HG02588 (cell line): ENCODE results near the gene TAB3.

ENCODE experiments used
- ATAC-seq: cut with Tn5 transposase; IDR thresholded peaks from one replicate; pipeline ENCODE4 v1.9.1; 2021; ENCODE audit warnings: mild to moderate bottlenecking, moderate library complexity; ENCODE audit not compliant: unreplicated experiment

The TAB3 gene, protein sequence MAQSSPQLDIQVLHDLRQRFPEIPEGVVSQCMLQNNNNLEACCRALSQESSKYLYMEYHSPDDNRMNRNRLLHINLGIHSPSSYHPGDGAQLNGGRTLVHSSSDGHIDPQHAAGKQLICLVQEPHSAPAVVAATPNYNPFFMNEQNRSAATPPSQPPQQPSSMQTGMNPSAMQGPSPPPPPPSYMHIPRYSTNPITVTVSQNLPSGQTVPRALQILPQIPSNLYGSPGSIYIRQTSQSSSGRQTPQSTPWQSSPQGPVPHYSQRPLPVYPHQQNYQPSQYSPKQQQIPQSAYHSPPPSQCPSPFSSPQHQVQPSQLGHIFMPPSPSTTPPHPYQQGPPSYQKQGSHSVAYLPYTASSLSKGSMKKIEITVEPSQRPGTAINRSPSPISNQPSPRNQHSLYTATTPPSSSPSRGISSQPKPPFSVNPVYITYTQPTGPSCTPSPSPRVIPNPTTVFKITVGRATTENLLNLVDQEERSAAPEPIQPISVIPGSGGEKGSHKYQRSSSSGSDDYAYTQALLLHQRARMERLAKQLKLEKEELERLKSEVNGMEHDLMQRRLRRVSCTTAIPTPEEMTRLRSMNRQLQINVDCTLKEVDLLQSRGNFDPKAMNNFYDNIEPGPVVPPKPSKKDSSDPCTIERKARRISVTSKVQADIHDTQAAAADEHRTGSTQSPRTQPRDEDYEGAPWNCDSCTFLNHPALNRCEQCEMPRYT

DNA sequence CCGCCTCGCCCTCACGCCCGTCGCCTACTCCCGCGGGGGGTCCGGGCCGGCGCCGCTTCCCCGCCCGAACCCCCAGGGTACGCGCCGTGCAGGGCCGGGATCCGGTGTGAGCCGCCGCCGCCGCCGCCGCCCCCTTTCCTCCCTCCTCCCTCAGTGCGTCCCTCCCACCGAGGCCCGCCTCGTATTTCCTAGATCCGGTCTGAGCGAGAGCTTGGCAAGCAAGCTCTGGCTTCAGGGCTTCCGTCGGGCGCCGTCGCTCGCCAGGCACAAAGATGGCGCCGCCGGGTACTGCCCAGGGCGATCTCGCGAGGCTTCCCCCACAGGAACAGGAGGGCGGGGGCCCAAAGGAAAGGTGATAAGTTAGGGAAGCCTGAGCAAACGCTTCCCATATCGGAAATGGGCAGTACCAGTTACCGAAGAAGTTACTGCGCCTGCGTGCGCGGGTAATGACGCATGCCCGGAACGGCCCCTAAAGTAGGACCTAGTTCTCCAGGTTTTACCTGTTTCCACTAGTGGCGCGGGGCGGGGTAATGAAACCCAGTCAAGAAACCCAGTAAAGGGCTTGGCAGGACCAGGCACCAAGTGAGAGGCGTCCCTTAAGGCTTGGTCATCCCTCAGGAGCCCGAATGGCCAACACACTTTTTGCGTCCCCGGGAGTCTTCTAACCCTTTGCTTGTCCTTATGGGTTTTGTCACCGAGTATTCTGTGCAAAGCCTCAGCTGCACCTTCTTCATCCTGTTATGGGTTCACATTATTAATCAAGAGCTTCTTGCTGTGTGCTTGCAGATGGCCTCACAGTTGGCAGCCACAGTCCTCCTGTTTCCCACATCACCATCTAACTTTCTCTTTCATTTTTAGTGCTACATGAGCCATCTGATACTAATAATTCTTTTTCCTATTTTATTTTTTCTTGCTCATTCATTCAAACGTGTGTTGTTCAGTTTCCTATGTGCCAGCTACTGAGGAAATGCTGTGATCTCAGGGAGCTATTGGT lies at the start of gene TAB3:
Gene TAB3 (minus strand): TSS at position 108 of the 994 bp plus-strand sequence. CDS start 29,666 bp downstream, outside the sequence.
- peak; percentile 90 for ATAC-seq

DNA sequence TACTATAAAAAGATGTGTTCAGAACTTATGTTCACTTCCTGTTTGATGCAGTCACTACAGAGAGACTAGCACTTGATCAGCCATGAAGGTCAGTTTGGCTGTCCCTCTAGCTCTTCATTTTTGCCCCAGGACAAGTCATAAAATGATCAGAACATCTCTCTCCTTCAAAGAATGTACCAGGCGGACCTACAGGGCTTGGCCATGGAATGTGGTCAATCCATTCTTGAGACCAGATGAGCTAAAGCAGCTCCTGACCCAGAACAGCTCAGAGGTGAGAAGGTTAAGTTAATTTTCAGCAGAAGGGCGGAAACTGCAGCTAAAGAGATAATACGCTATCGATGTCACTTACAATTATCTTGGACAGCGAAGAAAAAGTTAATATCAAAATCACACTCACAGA lies 49.2 kb upstream of the TAB3 start:
- no peak for ATAC-seq

DNA sequence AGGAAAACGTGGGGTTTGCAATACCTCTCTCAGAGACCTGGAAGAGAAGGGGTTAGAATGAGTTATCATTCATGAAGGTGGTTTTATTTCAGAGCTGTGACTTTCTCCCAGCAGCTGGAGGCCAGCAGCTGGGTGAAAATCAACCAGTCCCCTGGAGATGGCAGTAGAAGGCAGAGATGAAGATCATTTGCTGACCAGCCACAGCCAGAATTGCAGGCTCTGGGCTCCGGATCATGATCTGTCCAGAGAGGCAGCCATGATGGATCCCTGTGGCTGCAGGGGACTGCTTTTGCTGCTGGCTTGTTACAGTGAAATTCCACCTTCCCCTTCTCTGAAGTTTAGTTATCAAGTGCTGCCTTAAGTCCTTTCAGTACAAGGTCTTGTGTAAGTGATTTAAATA lies 46.9 kb upstream of the TAB3 start:
- ATAC-seq = no peak

DNA sequence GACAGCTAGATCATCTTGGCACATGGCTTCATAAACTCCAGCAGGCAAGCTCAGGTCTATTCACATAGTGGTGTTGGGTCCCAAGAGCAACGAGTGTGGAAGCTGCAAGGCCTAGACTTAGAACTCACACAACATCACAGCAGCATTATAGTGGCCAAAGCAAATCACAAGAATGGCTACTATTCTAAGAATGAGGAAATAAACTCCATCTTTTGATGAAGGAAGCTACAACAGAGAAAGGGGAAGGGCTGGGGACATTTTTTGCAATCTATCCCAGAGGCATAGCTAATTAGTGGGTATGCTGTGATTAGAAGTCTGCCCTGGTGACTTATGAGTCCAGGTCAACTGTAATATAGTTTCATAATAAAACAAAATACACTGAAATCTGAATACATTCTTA lies 42.9 kb upstream of the TAB3 start:
- no peak for ATAC-seq

DNA sequence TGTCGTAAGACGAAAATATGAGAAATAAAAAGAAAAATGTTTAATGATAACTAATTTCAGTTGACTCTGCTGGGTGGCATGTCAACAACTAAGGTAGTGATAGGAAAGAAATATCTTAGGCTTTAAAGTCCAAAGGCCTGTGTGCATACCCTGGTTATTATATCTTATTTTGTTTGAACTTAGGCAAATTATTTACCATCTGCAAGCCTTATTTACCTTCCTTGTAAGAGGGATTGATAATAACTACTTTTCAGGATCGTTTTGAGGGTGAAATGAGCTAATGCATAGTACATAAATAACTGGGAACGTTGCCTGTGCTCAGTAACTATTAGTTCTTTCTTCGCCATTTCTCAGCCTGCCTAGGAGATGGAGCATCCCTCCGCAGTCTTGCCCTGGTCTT lies 41.6 kb upstream of the TAB3 start:
- no peak for ATAC-seq

DNA sequence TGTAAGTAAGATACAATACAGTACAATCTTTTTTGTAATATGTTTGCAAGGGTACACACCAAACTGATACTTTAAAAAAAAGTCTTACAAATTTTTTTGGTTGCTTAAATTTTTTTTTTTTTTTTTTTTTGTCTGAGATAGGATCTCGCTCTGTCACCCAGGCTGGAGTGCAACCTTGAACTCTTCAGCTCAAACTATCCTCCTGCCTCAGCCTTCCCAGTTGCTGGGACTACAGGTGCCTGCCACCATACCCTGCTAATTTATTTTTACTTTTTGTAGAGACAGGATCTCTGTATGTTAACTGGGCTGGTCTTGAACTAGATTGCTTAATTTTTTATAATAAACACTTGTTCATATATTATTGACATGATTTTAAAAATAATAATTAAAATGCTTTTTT lies 41.1 kb upstream of the TAB3 start:
- ATAC-seq = no peak

DNA sequence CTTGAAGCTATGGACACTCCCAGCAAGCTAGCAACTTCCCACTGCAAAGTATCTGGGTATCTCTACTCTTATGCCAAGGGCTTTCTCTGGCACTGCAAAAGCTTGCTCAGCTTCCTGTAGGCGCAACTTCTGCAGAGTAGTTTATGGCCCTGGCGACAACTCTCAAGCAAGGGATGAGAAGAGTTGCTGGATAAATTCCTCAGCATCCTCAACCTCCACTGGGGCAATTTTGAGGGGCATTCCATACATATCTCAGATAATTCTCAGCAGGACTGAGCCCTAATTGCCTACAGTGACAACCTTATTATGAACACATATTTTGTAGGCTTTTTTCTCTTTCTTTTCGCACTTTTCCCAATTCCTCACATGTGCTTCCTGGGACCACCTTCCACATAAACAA lies 31.2 kb upstream of the TAB3 start:
- no peak for ATAC-seq

DNA sequence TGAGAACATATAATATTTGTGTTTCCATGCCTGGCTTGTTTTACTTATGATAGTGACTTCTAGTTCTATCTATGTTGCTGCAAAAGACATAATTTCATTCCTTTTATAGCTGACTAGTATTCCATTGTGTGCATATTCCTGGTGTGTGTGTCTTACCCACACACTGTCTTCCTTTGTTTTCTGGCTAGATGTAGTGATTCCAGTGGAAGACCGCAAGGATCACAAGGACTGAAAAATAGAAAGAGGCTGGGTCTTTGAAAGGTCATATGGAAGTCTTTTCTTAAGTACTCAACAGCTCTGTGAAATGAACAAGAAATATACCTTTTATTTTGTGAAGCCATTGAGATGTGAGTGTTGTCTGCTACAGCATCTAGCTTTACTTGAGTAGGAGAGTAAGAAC lies 29.4 kb upstream of the TAB3 start:
- ATAC-seq = no peak

DNA sequence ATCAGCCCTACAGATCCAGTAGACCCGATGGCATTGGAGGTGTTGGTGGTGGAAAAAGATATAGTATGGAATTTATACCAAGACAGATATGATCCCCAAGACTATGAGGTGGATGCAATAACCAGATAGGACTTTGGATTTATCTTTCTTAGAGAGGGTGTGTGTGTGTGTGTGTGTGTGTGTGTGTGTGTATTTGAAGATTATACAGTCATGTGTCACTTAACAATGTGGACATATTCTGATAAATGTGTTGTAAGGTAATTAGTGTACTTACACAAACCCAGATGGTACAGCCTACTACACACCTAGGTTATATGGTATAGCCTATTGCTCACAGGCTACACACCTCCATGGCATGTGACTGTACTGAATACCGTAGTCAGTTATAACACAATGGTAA lies 24.4 kb upstream of the TAB3 start:
- no peak for ATAC-seq

DNA sequence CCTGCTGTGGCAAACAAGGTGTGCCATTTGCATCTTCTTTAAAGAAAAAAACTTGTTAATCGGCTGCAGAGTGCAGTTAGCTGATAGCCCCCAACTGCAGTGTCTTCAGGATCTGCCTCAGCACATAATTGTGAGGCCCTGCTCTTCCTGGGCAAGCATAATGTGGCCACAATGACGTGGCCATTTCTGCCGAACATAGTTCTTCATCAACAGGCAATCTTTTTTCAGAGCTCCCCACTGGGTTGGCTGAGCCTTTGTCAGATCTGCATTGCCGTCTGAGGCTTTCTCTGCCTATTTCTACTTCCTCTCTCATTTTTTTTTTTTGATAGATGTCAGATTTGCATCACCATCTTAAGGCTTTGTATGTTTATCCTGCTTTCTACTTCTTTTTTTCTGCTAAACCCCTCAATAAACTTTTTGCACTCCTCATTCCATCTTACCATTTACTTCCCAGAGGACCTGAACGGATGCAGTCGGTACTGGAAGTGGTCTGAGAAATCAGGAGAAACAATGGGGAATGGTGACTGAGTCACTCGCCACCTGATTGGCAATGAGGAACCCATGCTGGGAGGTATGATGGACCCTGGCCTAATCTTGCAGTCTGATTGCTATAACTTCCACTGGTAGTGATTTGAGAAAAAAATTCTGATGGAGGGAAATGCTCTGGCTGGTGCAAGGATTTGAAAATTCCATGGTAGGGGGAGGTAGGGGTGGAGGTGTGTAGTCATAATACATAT lies 21.2 kb upstream of the TAB3 start:
- ATAC-seq = no peak

DNA sequence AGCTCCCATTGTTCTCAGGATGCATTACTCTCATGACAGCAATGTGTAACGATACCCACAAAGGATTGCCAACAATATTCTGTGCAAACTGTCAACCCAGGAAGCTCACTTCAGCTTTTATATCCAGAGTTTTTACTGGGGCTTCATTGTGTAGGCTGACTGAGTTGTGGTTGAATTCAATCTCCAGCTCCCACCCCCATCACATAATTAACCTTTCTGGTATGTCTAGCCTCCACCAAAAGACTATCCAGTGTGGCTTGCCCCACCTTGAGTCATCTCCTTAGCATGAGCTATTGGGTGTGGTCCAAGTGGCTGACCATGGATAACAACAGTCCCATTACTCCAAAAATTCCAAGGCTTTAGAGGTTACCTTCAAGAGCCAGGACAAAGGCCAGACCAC lies 17.7 kb upstream of the TAB3 start:
- ATAC-seq = no peak

DNA sequence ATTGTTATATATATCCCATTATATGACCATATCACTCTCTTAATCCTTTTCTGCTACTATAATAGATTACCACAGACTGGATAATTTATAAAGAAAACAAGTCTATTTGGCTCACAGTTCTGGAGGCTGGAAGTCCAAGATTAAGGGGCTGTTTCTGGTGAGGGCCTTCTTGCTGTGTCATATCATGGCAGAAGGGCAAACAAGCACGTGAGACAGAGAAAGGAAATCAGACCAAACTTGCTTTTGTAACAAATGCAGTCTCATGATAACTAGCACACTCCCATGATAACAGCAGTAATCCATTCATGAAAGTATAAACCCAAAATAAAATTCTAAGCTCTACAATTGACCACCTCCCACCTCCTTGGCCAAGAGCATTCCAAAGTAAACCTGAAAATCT lies 16.3 kb upstream of the TAB3 start:
- no peak for ATAC-seq

DNA sequence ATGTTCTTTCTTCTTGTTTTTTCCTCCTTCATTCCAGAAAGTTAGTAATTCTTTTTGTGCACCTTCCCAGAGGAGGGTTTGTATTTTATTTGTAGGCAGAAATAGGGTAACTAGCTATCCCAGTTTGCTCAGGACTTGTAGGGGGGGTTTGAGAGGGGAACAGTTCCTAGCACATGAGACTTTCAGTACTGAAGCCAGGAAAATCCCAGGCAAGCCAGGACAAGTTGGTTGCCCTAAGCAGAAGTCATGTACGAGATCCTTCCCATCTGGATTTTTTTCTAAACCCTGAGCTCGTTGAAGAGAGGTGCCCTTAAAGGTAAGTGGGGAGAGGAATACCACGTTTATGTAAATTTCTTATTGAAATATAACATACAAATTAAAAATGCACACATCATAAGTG lies 15.6 kb upstream of the TAB3 start:
- ATAC-seq = no peak

DNA sequence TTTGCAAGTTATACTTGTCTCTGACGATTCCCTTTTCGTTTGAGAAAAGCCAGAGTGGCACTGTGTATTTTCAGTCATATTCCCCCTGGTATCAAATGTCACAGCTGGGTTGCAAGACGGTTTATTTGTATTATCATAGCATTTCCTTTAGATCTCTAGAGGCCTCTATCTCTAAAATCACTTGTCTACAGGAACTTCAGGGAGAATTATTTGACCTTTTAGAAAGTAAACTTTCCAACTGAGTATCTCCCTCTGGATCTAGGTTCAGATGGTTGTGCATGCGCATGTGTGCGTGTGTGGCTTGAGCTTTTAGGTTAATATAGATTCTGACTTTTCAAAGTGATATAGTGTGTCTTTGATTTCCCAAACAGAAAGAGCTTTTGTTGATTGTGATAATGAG lies 15.1 kb upstream of the TAB3 start:
- ATAC-seq = no peak

DNA sequence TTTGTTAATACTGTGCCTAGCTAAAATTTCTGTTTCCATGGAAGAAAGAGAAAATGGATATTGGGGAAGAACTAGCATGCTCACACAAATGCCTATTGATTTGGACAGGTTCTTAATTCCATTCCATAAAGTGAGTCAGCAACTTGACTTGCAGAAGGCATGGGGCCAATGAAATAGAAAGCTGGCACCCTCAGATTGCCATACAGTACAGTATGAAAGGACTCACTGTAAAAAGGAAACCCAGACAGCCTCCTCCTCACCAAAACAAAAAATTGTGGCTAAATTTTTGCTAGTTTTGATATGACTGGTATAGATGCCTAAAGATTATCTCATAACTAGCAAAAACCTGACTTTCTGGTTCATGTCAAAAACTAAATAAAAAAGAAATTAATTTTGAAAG lies 11.2 kb upstream of the TAB3 start:
- ATAC-seq = no peak

DNA sequence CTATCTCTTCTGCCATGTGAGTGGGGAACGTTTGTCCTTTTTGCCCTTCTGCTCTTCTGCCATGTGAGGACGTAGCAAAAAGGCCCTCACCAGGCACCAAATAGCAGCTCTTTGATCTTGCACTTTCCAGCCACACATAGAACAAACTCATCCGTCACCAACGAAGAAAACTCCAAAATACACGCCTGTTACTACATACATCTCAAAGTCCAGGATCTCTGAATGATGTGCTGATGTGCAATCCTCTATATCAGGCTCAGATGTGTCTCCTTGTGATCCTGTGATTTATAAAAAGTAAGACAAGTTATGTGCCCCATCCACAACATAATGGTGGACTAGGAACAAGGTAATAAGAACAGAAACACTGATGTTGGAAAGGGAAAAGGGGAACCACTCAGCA lies 9.8 kb upstream of the TAB3 start:
- no peak for ATAC-seq

DNA sequence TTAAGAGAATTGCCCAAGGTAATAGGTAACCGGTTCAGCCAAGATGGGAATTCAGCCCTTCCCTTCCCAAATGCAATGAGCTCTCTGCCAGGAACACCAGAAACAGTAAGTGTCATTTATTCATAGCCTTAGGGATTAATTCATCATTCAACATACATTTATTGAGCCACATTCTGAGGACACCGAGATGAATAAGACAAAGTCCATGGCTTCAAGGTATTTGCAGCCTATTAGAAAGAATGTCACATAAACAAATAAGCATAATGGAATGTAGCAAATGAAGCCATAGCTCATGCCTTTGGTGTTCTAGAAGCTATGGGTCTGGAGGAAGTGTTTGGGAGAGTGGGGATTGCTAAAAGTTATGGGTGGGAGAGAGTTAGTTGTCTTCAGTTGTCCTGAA lies 6.3 kb upstream of the TAB3 start:
- no peak for ATAC-seq

DNA sequence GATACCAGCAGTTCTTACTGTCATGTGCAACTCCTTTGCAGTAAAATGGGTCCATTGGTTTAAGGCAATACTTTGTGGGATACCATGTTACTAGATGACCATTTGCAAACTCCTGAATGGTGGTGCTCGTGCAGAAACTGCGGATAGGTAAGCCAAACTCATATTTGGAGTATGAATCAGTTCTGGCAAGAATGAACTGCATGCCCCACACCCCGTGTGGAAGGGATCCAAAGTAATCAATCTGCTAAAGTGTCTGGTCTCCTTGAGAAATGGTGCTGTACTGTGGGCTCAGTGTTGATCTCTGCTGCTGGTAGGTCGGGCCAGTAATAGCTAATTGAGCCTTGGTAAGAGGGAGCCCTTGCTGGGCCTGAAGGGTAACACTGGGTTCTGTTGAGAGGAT lies 4.2 kb upstream of the TAB3 start:
- ATAC-seq = no peak

DNA sequence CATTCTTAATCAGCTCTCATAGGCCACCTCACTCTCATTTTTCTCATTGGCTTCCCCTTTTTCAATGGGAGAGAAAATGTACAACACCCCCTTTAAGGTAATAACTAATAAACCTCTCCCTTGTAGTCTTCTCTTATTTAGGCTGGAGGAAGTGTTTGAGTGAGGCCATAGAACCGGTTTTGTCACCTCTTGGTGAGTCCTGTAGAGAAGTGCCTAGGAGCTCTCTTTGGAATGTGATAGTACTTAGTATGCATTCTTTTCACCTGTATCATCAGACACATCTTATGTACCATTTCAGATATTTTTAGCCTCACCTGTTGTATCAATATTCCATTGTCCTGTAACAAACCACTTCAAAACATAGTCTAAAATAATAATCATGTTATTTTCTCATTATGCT lies 3.5 kb upstream of the TAB3 start:
- no peak for ATAC-seq

DNA sequence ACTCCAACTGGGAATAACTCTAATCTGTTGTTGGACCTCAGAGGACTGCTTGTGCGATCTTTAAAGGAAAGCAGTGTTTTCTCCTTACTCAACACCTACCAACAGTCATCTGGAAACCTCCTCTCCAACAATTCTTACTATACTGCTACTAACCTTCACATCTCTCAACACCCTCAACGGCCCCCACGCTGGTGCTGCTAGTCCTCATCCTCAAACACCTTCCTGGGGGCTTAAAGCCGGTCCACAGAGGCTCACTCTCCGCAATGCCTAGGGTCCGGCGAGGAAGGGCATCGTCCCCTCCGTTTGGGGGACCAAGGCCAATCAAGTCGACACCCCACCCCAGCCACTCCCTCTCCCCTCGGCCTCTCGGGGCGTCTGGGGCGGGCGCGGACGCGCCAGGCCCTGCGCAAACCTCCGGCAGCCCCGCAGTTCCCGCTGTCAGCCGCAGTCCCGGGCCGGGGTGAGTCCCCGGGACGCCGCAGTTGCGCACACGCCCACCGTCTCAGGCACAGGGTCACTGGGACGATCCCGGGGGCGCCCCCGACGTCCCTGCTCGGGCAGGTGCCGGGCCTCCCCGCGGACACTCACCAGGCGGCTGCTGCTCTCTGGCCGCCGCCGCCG lies 418 bp downstream of the TAB3 start:
- peak; percentile 37 for ATAC-seq
